Measurements from ENCODE around the gene M1AP.

GRCh38 chr2:74696829-74697228 is 48.7 kb upstream of the M1AP start:
- TF ChIP-seq POLR2A (IDR thresholded peaks at IDR 0.05; ENCODE audit: low read depth, low read length) (no peak), BHLHE40 (IDR thresholded peaks at IDR 0.05; ENCODE audit: low read depth, low read length) (no peak), CTCF (conservative IDR thresholded peaks at IDR 0.05; ENCODE audit: low read depth, low read length) (no peak), SMC3 (IDR thresholded peaks at IDR 0.05; ENCODE audit: low read depth, low read length) (no peak), RAD21 (IDR thresholded peaks at IDR 0.05; ENCODE audit: low read length) (no peak)
